Fibroblast of gingiva (primary cell): ENCODE results near the gene BUB3.
"Not testable (repeated sequence)": the region's sequence is repeated elsewhere in the genome, so short reads cannot be mapped to it uniquely, and the experiment has no call there.

Experiments used
- DNase-seq: peaks from one replicate; pipeline ENCODE4 v3.0.0-alpha.2; 2011; ENCODE audit warnings: low read depth

The BUB3 gene

GRCh38 chr10:123154711-123155505 lies 706 bp downstream of the BUB3 start:
- peak; percentile 41 for DNase-seq

- peak; percentile 31 for DNase-seq
Measured at GRCh38 chr10:123156078-123156477, 1.9 kb downstream of the BUB3 start.

- DNase-seq = peak; percentile 21
Measured at GRCh38 chr10:123157210-123157609, 3.0 kb downstream of the BUB3 start.

DNA sequence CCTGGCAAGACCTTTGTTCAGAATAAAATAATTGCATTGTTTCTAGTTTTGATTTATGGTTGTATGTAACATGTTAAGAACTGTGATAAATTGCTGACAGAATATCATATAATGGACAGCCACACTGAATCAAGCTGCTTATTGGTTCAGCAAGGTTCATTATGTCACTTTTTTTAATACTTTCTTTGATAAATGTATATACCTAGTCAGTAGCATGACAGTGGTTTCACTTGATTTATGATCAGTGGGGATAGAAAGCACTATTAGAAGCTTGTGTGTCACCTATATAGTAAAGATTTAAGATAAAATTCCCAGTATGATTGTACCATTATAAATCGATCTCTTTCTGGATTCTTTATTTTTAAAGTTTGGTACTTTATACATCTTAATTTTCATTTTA lies 4.5 kb downstream of the BUB3 start:
- DNase-seq = no peak

DNA sequence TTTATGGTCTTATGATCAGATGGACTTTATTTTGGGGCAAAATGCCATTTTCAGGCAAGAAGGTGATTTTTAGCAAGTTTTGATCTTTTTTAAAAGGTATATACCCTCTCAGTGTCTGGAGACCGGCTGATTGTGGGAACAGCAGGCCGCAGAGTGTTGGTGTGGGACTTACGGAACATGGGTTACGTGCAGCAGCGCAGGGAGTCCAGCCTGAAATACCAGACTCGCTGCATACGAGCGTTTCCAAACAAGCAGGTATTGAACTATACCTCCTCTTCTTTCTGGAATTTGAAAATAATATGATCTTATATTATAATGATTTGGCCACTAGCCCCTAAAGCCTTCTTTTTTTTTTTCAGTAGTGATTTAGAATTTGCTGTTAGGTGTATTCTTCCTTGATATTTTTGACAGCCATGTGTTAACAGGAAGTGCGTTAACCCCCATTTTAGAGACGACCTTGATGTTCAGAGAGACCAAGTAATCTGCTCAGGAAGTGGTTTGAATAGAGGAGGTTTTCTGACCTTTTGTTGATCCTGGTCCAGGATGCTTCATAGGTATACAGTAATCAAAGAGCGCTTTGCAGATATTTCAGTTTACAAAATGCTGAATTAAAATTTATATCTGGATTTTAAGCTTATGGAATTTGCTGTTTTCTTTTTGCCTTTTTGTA lies 6.2 kb downstream of the BUB3 start:
- DNase-seq = no peak

DNA sequence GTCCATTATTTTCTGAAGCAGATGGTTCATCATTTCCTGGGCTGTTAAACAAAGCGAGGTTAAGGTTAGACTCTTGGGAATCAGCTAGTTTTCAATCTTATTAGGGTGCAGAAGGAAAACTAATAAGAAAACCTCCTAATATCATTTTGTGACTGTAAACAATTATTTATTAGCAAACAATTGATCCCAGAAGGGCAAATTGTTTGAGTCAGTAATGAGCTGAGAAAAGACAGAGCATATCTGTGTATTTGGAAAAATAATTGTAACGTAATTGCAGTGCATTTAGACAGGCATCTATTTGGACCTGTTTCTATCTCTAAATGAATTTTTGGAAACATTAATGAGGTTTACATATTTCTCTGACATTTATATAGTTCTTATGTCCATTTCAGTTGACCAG lies 10.1 kb downstream of the BUB3 start:
- no peak for DNase-seq

DNA sequence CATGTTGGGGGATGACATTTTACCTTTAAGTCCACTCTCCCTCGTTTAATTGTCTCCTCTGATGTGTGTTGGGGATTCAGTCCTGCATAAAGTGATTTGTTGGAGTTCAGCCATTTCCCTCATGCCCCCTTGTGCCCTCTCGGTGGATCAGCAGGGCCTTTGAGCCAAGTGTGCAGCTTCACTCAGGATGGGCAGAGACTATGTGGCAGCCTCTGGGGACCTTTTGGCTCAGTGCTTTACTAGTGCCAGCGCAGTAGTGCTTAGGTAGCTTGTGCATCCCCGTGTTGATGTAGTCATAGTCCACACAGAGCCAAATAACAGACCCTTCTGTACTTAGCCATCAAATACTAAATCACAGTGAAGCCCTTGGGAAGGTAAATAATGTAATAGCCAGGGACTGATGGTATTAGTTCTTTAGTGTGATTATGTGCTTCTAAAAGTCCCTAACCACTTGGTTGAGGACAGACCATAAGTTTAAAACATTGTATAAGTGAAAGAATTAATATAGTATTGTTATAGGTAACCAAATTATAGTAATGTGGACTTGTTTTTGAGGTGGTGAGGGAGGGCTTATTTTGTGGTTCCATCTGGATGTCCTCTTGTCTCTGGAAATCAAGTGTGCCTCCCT lies 11.4 kb downstream of the BUB3 start:
- DNase-seq = no peak

GRCh38 chr10:123166618-123167017 lies 12.4 kb downstream of the BUB3 start:
- DNase-seq = no peak

GRCh38 chr10:123170961-123171360 lies 16.8 kb downstream of the BUB3 start:
- no peak for DNase-seq

GRCh38 chr10:123171616-123172015 lies 17.4 kb downstream of the BUB3 start:
- DNase-seq = not testable (repeated sequence)

GRCh38 chr10:123175389-123176387 lies 21.5 kb downstream of the BUB3 start:
- no peak for DNase-seq

- not testable (repeated sequence) for DNase-seq
Measured at GRCh38 chr10:123178390-123178789, 24.2 kb downstream of the BUB3 start.

DNA sequence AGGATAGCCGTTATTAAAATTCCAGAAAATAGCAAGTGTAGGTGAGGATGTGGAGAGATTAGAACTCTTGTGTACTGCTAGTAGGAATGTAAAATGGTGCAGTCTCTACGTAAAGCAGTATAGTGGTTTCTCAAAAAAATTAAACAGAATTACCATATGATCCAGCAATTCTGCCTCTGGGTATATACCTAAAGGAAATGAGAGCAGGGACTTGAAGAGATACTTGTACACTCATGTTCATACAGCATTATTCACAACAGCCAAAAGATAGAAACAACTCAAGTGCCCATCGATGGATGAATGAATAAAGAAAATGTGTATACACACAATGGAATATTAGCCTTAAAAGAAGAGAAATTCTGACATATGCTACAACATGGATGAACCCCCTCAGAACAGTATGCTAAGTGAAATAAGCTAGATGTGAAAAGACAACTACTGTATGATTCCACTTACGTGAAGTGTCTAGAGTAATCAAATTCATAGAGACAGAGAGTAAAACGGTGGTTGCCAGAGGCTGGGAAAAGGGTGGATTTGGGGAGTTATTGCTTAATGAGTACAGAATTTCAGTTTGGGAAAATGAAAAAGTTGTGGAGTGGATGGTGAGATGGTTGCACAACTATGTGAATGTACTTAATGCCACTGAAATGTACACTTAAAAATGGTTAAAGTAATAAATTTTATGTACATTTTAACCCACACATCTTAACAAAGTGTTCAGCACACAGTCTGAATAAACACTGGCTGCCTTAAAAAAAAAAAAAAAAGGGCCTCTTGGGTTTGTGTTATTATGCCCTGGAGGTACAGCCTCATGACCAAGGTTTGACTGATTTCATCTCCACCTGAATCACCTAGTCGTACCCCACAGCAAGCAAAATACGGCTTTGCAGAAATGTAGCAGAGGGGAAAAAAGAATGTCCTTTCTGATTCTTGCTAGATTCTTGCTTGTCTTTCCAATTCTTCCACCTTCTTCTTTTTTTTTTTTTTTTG lies 26.2 kb downstream of the BUB3 start:
- no peak for DNase-seq

DNA sequence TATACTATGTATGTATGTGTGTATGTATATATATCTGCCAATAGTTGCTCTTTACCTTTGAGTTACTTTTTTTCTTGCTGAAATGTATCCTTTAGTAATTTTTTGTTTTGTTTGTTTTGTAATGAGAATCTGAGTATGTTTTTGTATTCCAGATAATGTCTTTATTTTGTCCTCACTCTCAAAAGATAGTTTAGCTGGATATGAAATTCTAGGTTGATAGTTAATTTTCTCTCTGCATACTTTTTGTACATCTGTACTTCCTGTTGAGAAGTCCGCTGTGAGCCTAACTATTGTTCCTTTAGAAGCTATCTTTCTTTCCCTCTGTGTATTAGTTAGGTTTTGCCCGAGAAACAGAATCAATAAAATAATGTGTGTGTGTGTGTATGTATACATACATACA lies 29.5 kb downstream of the BUB3 start:
- no peak for DNase-seq

GRCh38 chr10:123187781-123188180 lies 33.6 kb downstream of the BUB3 start:
- no peak for DNase-seq

DNA sequence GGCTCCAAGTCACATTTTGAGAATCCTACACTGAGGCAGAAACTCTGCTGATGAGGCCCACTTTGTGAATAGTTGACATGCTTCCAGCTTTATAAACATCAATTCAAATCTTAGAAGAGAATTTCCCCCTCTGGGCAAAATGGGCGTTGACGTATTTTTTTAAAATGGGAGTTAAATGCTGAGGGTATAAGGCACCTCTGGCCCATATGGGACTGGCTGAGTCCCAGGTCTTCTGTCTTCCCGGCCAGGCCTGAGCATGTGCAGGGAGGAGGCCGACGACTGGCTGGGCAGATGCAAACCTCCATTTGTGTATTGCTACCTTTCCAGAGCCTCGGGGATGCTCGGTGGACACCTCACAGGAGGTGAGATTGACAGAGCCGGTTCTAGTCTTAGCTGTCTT lies 37.7 kb downstream of the BUB3 start:
- DNase-seq = no peak

GRCh38 chr10:123194056-123194455 lies 39.9 kb downstream of the BUB3 start:
- no peak for DNase-seq

DNA sequence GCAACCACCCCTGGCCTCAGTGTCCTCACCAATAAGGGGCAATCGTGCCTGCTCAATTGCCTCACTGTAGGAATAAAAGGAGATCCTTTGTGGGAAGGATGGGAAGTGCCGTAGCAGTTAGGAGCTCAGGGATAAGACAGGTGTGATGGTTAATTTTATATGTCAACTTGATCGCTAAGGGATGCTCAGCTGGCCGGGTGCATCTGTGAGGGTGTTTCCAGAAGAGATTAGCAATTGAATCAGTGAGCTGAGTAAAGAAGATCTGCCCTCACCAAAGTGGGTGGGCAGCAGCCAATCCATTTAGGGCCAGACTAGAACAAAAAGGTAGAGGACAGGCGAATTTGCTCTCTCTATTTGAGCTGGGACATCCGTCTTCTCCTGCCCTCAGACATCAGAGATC lies 46.3 kb downstream of the BUB3 start:
- no peak for DNase-seq

GRCh38 chr10:123202506-123202905 lies 48.3 kb downstream of the BUB3 start:
- DNase-seq = no peak

GRCh38 chr10:123203393-123204126 lies 49.4 kb downstream of the BUB3 start:
- DNase-seq = no peak
